Caco-2 (cell line): ENCODE measurements around the gene GAREM2. TPM values are rescaled to one million over a fixed set of nuclear protein-coding genes. Genes with fewer than 3 reads are reported as not detected.

Experiments used
- BruUV-seq: library from RNA; stranded (reverse); fragments of 400-500 nt; replicated peaks from 2 replicates; lab custom pipeline; 2021; lab: Mats Ljungman, UMichigan
- CTCF ChIA-PET: fragments of 300-600 bp; sonication (Branson Sonifier 250); formaldehyde crosslinking; loops from one replicate; lab custom pipeline; 2022; ENCODE audit warnings: antibody characterized with exemption; lab: Charles Lee
- POLR2A ChIA-PET: fragments of 300-600 bp; sonication (Branson Sonifier 250); formaldehyde crosslinking; loops from one replicate; lab custom pipeline; 2022; ENCODE audit warnings: antibody characterized with exemption; lab: Charles Lee
- DNase-seq, 2 experiments: peaks; one replicate each; pipeline versions ENCODE4 v3.0.0 to v3.0.0-alpha.2; 2020 to 2022
- H3K27me3 ChIP-seq: replicated peaks from 2 replicates; pipeline ENCODE4 v1.6.0; 2011; ENCODE audit warnings: low read length; ENCODE audit not compliant: control insufficient read depth, insufficient read depth
- H3K36me3 ChIP-seq: 2 replicates; pipeline ENCODE4 v1.5.1; 2011; ENCODE audit warnings: low read length; ENCODE audit not compliant: control insufficient read depth, insufficient read depth
- H3K4me1 ChIP-seq: fragments of 250-450 bp; sonication (Bioruptor Pico); 2 replicates; pipeline ENCODE4 v1.5.1; 2020; ENCODE audit warnings: mild to moderate bottlenecking
- H3K4me3 ChIP-seq: 2 replicates; pipeline ENCODE4 v1.5.1; 2011; ENCODE audit warnings: low read depth, mild to moderate bottlenecking, control low read depth, low read length
- H3K9me3 ChIP-seq: fragments of 250-450 bp; sonication (Bioruptor Pico); 2 replicates; pipeline ENCODE4 v1.5.1; 2020; ENCODE audit warnings: mild to moderate bottlenecking, moderate library complexity
- H3K27ac Mint-ChIP-seq: one replicate; pipeline ENCODE4 v1.8.0; 2022; ENCODE audit warnings: mixed read lengths; ENCODE audit not compliant: unreplicated experiment
- H3K27me3 Mint-ChIP-seq: one replicate; pipeline ENCODE4 v1.8.0; 2022; ENCODE audit warnings: mixed read lengths; ENCODE audit not compliant: insufficient read depth, unreplicated experiment
- H3K36me3 Mint-ChIP-seq: one replicate; pipeline ENCODE4 v1.8.0; 2022; ENCODE audit warnings: mild to moderate bottlenecking, mixed read lengths; ENCODE audit not compliant: insufficient read depth, unreplicated experiment
- H3K4me1 Mint-ChIP-seq: one replicate; pipeline ENCODE4 v1.8.0; 2022; ENCODE audit warnings: low read depth, mixed read lengths; ENCODE audit not compliant: unreplicated experiment
- H3K4me3 Mint-ChIP-seq: one replicate; pipeline ENCODE4 v1.8.0; 2022; ENCODE audit warnings: mild to moderate bottlenecking, moderate library complexity, mixed read lengths; ENCODE audit not compliant: unreplicated experiment
- H3K9me3 Mint-ChIP-seq: one replicate; pipeline ENCODE4 v1.8.0; 2022; ENCODE audit warnings: mixed read lengths; ENCODE audit not compliant: unreplicated experiment
- intact Hi-C: fragments of 100-400 bp; cut with micrococcal nuclease; formaldehyde crosslinking; loops from one replicate; pipeline ENCODE4 v1.10.0; 2022; ENCODE audit not compliant: unreplicated experiment
- total RNA-seq: library from RNA; stranded (reverse); gene quantifications from 2 replicates; pipeline ENCODE4 v1.2.3, GENCODE V29; 2022
- TF ChIP-seq, protein P1 (sequence below), 2 experiments: fragments of 200-600 bp in 1 of 2; IDR thresholded peaks; 1 replicate in 1 of 2; 2 replicates in 1 of 2; pipeline versions ENCODE4 v1.5.1 to v1.8.0; 2011 to 2022; ENCODE audit warnings: antibody characterized with exemption in 1 of 2, control low read depth in 1 of 2, inconsistent platforms in 1 of 2, low read depth in 1 of 2, low read length in 1 of 2, mild to moderate bottlenecking in 1 of 2, moderate library complexity in 1 of 2; ENCODE audit not compliant: insufficient read depth in 1 of 2, severe bottlenecking in 1 of 2, unreplicated experiment in 1 of 2

Gene GAREM2
- total RNA-seq, 1 experiment from 2014 or later: 23.6 TPM

DNA sequence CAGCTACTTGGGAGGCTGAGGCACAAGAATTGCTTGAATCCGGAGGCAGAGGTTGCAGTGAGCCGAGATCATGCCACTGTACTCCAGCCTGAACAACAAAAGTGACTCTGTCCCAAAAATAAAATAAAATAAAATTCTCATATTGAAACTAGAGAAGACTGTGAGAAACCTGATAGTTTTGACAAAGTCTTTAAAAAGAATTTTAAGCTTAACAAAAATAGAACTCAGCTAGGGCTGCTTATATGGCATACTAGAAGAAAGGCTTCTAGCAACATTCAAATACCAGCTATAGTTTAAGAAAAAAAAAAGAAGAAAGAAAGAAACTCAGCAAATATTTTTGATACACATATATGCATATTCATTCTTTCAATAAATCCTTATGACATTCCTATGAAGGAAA lies 57.9 kb downstream of the GAREM2 start:
- H3K4me1 Mint-ChIP-seq: no peaks in the 10 kb centered on the region
- Histone ChIP-seq H3K9me3 (peaks cover 8% of the 10 kb centered on the region; the same call in 1 of the 2 replicates), H3K36me3 (no peaks in the 10 kb centered on the region; the same call in 1 of the 2 replicates), H3K4me3 (no peak overlapping the region), H3K27me3 (no peaks in the 10 kb centered on the region), H3K4me1 (no peaks in the 10 kb centered on the region)
- no peak for DNase-seq
- peaks cover 65% of the 10 kb centered on the region for H3K36me3 Mint-ChIP-seq
- ChIA-PET CTCF (no interaction called here), POLR2A (no interaction called here)
- no TSS peak for BruUV-seq
- no peak overlapping the region for H3K4me3 Mint-ChIP-seq
- no peaks in the 10 kb centered on the region for H3K9me3 Mint-ChIP-seq
- intact Hi-C loops: no loop called here
- TF ChIP-seq, protein P1, sequence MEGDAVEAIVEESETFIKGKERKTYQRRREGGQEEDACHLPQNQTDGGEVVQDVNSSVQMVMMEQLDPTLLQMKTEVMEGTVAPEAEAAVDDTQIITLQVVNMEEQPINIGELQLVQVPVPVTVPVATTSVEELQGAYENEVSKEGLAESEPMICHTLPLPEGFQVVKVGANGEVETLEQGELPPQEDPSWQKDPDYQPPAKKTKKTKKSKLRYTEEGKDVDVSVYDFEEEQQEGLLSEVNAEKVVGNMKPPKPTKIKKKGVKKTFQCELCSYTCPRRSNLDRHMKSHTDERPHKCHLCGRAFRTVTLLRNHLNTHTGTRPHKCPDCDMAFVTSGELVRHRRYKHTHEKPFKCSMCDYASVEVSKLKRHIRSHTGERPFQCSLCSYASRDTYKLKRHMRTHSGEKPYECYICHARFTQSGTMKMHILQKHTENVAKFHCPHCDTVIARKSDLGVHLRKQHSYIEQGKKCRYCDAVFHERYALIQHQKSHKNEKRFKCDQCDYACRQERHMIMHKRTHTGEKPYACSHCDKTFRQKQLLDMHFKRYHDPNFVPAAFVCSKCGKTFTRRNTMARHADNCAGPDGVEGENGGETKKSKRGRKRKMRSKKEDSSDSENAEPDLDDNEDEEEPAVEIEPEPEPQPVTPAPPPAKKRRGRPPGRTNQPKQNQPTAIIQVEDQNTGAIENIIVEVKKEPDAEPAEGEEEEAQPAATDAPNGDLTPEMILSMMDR (IDR thresholded peaks at IDR 0.05; ENCODE audit: insufficient read depth in 1 of 2, low read depth in 1 of 2, low read length in 1 of 2, severe bottlenecking in 1 of 2, unreplicated experiment in 1 of 2): no peak
- no peak overlapping the region for H3K27ac Mint-ChIP-seq
- H3K27me3 Mint-ChIP-seq: no peaks in the 10 kb centered on the region

DNA sequence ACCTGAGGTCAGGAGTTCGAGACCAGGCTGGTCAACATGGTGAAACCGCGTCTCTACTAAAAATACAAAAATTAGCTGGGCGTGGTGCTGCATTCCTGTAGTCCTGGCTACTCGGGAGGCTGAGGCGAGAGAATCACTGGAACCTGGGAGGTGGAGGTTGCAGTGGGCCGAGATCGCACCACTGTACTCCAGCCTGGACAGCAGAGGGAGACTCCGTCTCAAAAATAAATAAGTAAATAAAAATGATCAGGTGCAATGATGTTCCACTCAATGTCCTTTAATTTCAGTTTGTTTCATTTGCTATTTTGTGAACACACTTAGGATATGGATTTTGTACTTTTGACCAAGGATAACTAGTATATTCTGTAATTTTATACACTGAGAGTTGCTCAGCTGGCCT lies 62.2 kb downstream of the GAREM2 start:
- BruUV-seq: no TSS peak
- ChIA-PET CTCF (interaction anchor here (1.9 kb wide), 1 partner anchor 96 kb away, joined by 4 read pairs; no protein-coding TSS in a partner anchor), POLR2A (no interaction called here)
- H3K4me1 Mint-ChIP-seq: peaks cover 9% of the 10 kb centered on the region
- Histone ChIP-seq H3K4me3 (no peak overlapping the region), H3K36me3 (no peaks in the 10 kb centered on the region; the same call in 1 of the 2 replicates), H3K27me3 (no peaks in the 10 kb centered on the region), H3K4me1 (peaks cover 6% of the 10 kb centered on the region; the same call in 1 of the 2 replicates), H3K9me3 (no peaks in the 10 kb centered on the region)
- no peaks in the 10 kb centered on the region for H3K9me3 Mint-ChIP-seq
- H3K27ac Mint-ChIP-seq: no peak overlapping the region
- peak in 1 of 2 experiments; percentile 22 for DNase-seq
- no peaks in the 10 kb centered on the region for H3K27me3 Mint-ChIP-seq
- intact Hi-C loops: loop anchor here (1.0 to 5.0 kb wide), 3 partner anchors 77 to 234 kb away; no protein-coding TSS in a partner anchor
- no peak overlapping the region for H3K4me3 Mint-ChIP-seq
- peaks cover 51% of the 10 kb centered on the region for H3K36me3 Mint-ChIP-seq
- TF ChIP-seq, protein P1 (IDR thresholded peaks at IDR 0.05; ENCODE audit: insufficient read depth in 1 of 2, low read depth in 1 of 2, low read length in 1 of 2, severe bottlenecking in 1 of 2, unreplicated experiment in 1 of 2): peak; percentile 30 to 33

DNA sequence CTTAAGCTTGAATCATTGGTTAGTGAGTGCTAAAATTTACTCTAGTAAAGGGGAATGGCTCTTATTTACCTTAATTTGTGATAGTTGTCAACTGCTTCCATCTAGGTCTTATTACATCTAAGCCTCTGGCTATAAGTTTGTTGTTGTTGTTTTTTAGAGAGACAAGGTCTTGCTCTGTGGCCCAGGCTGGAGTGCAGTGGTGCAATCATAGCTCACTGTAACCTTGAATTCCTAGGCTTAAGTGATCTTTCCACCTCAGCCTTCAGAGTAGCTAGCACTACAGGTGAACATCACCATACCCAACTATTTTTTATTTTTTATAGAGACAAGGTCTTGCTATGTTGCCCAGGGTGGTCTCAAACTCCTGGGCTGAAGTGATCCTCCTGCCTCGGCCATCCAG lies 65.0 kb downstream of the GAREM2 start:
- Histone ChIP-seq H3K4me3 (no peak overlapping the region), H3K36me3 (no peaks in the 10 kb centered on the region; the same call in 1 of the 2 replicates), H3K9me3 (no peaks in the 10 kb centered on the region), H3K27me3 (no peaks in the 10 kb centered on the region), H3K4me1 (peaks cover 13% of the 10 kb centered on the region; the same call in 1 of the 2 replicates)
- CTCF ChIA-PET: no interaction called here
- no peak for DNase-seq
- no peak overlapping the region for H3K4me3 Mint-ChIP-seq
- POLR2A ChIA-PET: no interaction called here
- TF ChIP-seq, protein P1 (IDR thresholded peaks at IDR 0.05; ENCODE audit: insufficient read depth in 1 of 2, low read depth in 1 of 2, low read length in 1 of 2, severe bottlenecking in 1 of 2, unreplicated experiment in 1 of 2): no peak
- H3K27me3 Mint-ChIP-seq: no peaks in the 10 kb centered on the region
- peaks cover 18% of the 10 kb centered on the region for H3K4me1 Mint-ChIP-seq
- BruUV-seq: no TSS peak
- intact Hi-C loops: loop anchor here (5.0 kb wide), 1 partner anchor 74 kb away; no protein-coding TSS in a partner anchor
- no peak overlapping the region for H3K27ac Mint-ChIP-seq
- H3K36me3 Mint-ChIP-seq: peaks cover 40% of the 10 kb centered on the region
- H3K9me3 Mint-ChIP-seq: no peaks in the 10 kb centered on the region
